ENCODE data around the gene NSMF. TPM values are rescaled to one million over a fixed set of nuclear protein-coding genes. Genes with fewer than 3 reads are reported as not detected.

The NSMF gene
- total RNA-seq, 1 donor, result 23.7 TPM

DNA sequence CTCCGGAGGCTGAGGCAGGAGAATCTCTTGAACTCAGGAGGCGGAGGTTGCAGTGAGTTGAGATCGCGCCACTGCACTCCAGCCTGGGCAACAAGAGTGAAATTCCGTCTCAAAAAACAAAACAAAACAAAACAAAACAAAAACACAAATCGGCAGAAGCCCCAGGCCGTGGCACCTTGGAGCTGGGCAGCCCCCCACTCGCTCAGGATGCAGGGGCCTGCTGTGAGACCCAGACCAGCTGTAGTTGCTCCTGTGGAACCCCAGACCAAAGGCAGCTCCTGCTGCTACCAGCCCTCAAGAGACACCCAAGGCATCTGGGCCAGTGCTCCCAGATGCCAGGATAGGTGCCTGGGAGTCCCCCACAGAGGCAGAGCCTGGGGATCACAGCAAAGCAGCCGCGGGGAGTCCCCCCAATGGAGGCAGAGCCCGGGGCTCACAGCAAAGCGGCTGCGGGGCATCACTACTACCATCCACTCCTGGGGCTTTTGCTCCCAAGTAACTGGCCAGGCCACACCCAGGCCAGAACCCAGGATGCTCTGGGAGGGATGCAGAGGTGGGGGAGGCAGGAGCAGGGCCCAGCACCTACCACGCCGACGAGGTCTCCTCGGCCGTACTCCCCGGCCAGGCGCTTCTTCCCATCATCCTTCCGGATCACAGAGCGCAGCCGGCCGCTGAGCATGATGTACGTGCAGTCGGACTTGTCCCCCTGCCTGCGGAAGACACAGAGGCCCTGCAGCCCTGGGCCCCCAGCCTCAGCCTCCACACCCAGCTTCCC lies 37.7 kb upstream of the NSMF start:
- no peak overlapping the region for H3K4me3 ChIP-seq (ENCODE audit: low read length)

DNA sequence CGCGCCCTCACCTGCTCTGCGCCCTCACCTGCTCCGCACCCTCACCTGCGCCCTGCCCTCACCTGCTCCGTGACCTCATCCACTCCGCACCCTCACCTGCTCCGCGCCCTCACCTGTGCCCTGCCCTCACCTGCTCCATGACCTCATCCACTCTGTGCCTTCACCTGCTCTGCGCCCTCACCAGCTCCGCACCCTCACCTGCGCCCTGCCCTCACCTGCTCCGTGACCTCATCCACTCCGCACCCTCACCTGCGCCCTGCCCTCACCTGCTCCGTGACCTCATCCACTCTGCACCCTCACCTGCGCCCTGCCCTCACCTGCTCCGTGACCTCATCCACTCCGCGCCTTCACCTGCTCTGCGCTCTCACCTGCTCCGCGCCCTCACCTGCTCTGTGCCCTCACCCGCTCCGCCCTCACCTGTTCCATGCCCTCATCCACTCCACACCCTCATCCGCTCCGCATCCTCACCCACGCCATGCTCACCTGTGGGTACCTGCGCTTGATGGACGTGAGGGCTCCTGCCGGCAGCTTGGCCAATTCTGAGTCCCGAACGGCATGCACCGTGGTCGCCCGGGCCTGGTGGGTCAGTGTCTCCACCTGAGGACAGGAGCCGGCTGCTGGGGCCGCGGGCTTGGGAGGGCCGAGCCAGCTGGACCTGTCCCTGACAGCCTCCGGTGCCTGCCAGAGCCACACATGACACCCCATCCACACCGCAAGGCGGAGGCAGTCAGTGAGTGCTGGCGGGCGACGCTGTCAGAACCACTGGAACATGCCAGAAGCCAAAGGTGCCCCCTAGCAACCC lies 35.6 kb upstream of the NSMF start:
- H3K4me3 ChIP-seq (ENCODE audit: low read length), result no peak overlapping the region
- no peaks in the 10 kb centered on the region for H3K27me3 ChIP-seq (ENCODE audit: insufficient read depth, low read length)
- H3K4me1 ChIP-seq (ENCODE audit: insufficient read depth, low read length), result peaks cover 13% of the 10 kb centered on the region
- no peaks in the 10 kb centered on the region for H3K9me3 ChIP-seq (ENCODE audit: low read depth, low read length)

More for the DNA sequence above, 37.7 kb upstream of the NSMF start:
- Histone ChIP-seq H3K9me3 (ENCODE audit: low read depth, low read length) (no peaks in the 10 kb centered on the region), H3K27me3 (ENCODE audit: insufficient read depth, low read length) (no peaks in the 10 kb centered on the region), H3K4me1 (ENCODE audit: insufficient read depth, low read length) (peaks cover 13% of the 10 kb centered on the region)

DNA sequence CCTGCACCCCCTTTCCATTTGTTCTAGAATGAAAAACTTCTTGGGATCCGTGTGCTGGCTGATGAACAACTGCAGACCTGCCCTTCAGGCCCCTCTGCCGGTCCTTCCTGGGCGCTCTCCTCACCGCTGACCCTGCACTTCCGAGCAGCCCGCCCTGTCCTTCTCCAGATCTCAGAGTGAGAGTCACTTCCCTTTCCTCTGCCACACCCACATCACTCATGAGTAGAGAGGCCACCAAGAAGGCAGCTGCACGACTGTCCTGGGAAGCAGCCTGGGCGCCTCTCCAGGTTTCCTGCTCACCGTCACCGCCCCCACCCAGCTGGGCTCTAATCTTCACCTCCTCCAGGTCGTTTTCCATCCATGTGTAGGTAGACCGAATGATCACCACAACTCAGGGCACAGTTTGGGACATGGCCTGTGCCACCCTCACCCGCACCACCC lies 35.0 kb upstream of the NSMF start:
- Histone ChIP-seq H3K9me3 (ENCODE audit: low read depth, low read length) (no peaks in the 10 kb centered on the region), H3K4me1 (ENCODE audit: insufficient read depth, low read length) (peaks cover 13% of the 10 kb centered on the region), H3K27me3 (ENCODE audit: insufficient read depth, low read length) (no peaks in the 10 kb centered on the region), H3K4me3 (ENCODE audit: low read length) (no peak overlapping the region)

DNA sequence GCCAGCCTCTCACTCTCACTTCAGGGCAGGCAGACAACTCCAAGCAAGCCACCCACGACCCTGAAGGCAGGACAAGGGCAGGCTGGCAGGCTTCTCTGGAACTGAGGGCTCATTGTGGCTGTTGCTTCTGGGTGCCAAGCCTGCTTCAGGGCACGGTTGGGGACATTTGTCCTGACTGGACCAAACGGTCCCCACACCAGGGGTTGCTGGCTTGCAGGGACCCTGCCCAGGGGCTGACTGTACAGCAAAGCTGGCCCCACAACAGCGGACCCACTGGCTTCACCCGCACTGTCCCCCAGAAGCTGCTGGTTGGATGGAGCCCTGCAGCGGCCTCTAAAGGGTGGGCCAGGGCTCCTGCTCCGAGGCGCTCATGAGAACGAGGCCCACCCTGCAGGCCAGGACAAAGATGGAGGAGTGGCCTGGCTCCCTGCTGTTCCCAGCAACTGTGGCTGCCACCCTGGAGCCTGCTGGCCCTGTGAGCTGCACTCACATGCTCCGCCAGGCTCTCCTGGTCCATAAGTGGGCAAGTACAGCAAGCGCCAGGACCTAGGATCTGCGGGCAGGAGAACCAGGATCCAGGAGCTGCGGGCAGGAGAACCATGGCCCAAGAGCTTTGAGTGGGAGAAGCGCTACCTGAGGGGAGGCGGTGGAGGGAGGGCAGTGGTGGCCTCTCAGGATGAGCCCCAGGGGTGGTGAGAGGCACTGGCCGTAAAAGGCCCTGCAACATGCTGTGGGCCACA lies 34.4 kb upstream of the NSMF start:
- no peak overlapping the region for H3K4me3 ChIP-seq (ENCODE audit: low read length)
- peaks cover 13% of the 10 kb centered on the region for H3K4me1 ChIP-seq (ENCODE audit: insufficient read depth, low read length)
- H3K27me3 ChIP-seq (ENCODE audit: insufficient read depth, low read length), result no peaks in the 10 kb centered on the region
- H3K9me3 ChIP-seq (ENCODE audit: low read depth, low read length), result no peaks in the 10 kb centered on the region

DNA sequence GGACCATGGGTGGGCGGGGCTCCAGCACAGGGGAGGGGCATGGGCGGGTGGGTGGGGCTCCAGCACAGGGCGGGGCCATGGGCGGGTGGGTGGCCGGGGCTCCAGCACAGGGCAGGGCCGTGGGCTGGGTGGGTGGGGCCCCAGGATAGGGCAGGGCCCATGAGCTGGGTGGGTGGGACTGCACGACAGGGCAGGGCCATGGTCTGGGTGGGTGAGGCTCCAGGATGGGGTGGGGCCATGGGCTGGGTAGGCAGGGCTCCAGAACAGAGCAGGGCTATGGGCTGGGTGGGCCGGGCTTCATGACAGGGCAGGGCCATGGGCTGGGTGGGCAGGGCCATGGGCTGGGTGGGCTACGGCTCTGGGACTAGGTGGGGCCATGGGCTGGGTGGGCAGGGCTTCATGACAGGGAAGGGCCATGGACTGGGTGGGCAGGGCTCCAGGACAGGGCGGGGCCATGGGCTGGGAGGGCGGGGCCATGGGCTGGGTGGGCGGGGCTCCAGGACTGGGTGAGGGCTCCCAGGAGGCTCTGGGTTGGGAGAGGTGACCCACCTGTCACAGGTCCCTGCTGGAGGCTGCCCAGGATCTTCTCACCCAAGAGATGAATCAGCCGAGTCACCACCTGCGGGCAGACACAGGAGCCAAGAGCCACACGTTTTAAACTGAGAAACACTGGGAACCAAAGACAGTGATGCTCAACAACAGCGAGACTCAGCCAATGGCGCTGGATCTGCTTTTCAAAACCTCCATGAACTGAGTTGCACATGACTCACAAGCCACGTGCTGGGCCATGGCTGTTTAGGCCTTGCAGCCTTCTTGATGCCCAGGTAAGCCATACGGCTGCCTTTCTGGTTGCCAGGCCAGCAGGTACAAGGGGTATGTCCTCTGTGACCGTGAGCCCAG lies 33.6 kb upstream of the NSMF start:
- no peak overlapping the region for H3K4me3 ChIP-seq (ENCODE audit: low read length)
- no peaks in the 10 kb centered on the region for H3K9me3 ChIP-seq (ENCODE audit: low read depth, low read length)
- peaks cover 13% of the 10 kb centered on the region for H3K4me1 ChIP-seq (ENCODE audit: insufficient read depth, low read length)
- no peaks in the 10 kb centered on the region for H3K27me3 ChIP-seq (ENCODE audit: insufficient read depth, low read length)

DNA sequence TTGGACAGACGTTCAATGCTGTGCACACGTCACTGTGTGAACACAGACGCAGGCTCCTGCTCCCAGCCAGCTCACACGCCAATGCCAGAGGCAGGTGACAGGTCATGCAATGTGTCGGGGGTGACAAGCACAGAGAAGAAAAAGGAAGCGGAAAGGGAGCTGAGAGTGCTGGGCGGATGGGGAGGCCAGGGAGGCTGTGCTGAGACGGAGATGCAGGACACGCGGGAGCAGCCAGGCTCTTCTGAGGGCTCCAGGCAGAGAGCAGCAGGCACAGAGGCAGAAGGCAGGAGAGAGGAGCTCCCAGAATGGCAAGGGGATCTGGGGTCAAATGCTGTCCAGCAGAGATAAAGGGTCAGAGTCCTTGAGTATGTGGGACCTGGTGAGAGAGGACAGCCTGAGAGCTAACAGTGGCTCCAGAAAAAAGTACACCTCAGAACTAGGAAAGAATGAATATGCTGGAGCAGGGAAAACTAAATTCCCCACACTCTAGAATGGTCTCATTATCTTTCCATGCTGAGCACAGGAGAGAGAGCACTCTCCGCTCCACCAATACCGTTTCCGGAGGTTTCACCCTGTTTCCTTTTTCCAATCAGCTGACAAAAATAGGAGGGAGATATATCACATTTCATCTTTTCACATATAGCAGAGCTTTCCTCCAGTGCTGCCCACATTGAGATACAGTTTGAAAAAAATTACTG lies 32.8 kb upstream of the NSMF start:
- no peak overlapping the region for H3K4me3 ChIP-seq (ENCODE audit: low read length)
- no peaks in the 10 kb centered on the region for H3K27me3 ChIP-seq (ENCODE audit: insufficient read depth, low read length)
- H3K9me3 ChIP-seq (ENCODE audit: low read depth, low read length), result no peaks in the 10 kb centered on the region
- H3K4me1 ChIP-seq (ENCODE audit: insufficient read depth, low read length), result peaks cover 13% of the 10 kb centered on the region

DNA sequence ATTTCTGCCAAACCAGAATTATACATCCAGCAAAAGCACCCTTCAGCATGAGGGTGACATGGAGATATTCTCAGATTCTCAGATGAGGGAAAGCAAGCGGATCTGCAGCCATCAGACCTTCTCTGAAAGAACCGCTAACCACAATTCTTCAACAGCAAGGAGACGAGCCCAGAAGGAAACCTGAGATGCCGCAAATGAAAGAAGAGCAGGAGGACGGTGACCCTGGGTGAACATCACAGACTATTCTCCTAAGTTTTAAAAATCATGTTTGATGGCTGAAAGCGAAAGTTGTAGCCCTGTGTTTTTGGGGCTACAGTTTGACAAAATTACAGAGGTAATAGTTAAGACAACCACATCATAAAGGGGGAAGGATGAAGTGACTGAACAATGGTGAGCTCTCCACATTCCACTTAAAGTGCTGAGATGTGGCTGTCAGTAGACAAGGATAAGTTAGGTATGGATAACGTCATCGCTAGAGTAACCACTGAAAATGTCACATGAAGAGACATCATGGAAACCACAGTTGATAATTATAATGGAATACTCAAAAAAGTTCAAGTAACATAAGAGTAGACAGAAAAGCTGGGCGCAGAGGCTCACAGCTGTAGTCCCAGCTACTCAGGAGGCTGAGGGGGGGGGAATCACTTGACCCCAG lies 31.5 kb upstream of the NSMF start:
- H3K9me3 ChIP-seq (ENCODE audit: low read depth, low read length), result no peaks in the 10 kb centered on the region
- H3K27me3 ChIP-seq (ENCODE audit: insufficient read depth, low read length), result no peaks in the 10 kb centered on the region
- H3K4me1 ChIP-seq (ENCODE audit: insufficient read depth, low read length), result peaks cover 13% of the 10 kb centered on the region
- H3K4me3 ChIP-seq (ENCODE audit: low read length), result no peak overlapping the region

DNA sequence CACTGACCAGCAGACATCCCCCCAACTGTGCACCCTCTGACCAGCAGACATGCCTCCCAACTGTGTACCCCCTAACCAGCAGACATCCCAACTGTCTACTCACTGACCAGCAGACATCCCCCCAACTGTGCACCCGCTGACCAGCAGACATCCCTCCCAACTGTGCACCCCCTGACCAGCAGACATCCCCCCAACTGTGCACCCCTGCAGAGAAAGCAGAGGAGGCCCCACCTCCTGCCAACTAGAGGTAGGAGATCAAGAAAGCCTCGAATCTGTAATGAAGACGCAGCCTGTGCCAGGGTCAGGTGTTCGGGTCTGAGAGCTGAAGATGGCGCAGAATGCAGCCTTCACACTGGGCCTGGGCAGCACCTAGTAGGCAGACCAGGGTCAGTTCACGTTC lies 29.8 kb upstream of the NSMF start:
- Histone ChIP-seq H3K4me1 (ENCODE audit: insufficient read depth, low read length) (peaks cover 6% of the 10 kb centered on the region), H3K4me3 (ENCODE audit: low read length) (no peak overlapping the region), H3K9me3 (ENCODE audit: low read depth, low read length) (no peaks in the 10 kb centered on the region), H3K27me3 (ENCODE audit: insufficient read depth, low read length) (no peaks in the 10 kb centered on the region)

DNA sequence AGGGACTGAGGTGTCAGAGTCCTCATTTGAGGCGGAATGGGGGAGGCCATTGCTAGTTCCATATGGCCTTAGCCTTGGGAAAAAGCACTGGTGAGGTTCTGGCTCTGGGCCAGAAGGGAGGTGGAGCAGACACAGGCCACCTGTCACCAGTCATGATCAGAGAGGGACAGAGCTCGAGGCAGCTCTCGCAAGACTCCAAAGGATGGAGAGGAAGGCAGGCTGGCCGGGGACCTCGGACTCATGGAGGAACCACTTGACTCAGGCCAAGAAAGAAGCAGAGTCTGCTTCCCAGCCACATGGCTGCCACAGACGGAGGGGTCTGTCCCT lies 29.2 kb upstream of the NSMF start:
- H3K4me1 ChIP-seq (ENCODE audit: insufficient read depth, low read length), result no peaks in the 10 kb centered on the region
- no peaks in the 10 kb centered on the region for H3K27me3 ChIP-seq (ENCODE audit: insufficient read depth, low read length)
- H3K9me3 ChIP-seq (ENCODE audit: low read depth, low read length), result no peaks in the 10 kb centered on the region
- no peak overlapping the region for H3K4me3 ChIP-seq (ENCODE audit: low read length)

DNA sequence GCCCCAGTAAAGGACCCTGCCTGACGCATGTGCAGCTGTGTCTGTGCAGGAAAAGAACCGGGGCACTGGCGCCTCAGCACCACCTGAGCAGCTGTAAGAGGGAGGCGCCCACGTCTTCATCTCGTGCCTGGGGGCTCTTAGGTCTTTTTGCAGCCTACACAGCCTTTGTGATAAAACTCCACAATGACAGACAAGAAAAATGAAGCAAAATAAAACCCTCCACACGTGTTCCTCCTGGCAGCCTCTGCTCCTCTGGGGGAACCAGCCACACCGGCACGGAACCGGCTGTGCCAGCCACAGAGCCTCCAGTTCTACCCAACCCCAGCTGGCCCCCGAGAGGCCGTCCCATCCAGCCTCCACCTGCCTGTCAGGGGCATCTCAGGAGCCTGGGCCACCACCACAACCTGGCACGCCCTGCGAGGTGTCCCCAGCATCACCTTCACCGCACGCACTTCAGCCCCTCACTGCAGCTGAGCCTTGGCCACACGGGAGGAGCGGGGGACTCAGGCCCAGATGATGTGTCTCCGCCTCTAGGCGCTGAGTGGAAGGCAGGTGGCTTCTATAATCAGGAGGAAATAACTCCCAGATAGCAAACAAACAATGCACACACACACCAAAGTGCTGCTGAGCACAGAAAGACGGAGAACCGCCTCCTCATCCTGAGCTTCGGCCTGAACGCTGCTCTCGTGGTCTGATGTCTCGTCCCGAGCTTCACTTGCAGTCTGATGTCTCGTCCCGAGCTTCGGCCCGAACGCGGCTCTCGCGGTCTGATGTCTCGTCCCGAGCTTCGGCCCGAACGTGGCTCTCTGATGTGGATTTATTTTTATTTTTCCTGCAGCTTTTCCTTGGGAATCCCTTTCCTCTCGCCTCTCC lies 28.6 kb upstream of the NSMF start:
- Histone ChIP-seq H3K4me3 (ENCODE audit: low read length) (no peak overlapping the region), H3K27me3 (ENCODE audit: insufficient read depth, low read length) (no peaks in the 10 kb centered on the region), H3K9me3 (ENCODE audit: low read depth, low read length) (no peaks in the 10 kb centered on the region), H3K4me1 (ENCODE audit: insufficient read depth, low read length) (peaks cover under 1% of the 10 kb centered on the region)

DNA sequence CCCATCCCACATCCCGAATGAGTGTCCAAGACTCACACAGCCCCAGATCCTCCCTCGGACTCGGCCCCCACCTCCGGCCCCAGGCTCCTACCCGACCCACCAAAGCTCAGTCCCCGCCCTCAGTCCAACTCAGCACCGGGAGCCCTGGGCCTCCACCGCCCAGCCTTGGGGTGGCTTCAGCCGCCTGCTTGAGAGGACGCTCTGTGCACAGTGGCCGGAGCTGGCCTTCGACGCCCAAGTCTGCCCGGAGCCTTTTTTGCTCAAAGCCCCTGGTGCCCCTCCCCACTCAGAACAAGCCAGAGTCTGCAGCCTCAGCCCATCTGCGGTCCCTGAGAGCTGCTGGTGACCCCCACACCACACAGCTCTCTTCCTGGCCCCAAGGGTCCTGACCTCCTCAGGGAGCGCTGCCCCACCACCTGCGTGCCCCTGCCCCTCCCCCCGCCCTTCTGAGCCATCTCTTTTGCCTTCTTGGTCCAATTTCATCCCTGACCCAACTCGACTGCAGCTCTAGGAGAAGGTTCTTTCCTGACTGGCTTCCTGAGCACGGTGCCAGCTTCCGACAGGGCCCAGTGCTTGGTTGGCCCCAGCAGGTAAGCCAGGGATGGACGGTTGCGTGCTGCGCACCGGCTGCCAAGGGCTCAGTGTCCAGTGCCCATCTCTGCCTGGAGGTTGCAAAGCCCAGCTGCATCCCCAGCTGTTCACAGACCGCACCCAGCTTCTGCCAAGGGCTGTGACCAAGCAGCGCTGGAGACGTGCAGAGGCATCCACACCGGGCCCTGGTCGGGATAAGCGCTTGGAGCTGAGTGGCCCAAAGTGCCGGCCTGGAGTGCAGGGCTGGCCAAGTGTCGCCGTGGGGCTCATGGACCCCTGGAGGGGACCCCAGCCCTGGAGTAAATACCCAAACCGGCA lies 27.7 kb upstream of the NSMF start:
- peaks cover 8% of the 10 kb centered on the region for H3K4me1 ChIP-seq (ENCODE audit: insufficient read depth, low read length)
- no peak overlapping the region for H3K4me3 ChIP-seq (ENCODE audit: low read length)
- H3K27me3 ChIP-seq (ENCODE audit: insufficient read depth, low read length), result no peaks in the 10 kb centered on the region
- H3K9me3 ChIP-seq (ENCODE audit: low read depth, low read length), result no peaks in the 10 kb centered on the region

DNA sequence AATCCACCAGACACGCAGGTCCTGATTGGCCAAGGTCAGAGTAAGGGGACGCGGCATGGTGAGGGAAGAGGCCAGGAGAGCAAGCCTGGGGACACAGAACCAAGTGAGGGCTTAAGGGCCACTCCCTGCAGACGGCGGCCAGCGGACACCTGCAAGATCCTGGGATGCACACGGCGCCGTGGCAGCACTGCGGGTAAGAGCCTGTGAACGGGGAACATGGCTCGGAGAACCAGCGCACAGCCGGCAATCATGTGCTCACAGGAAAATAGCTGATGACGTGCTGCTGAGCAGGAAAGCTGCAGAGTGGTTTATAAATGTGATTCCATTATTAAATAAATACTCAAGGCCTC lies 27.0 kb upstream of the NSMF start:
- no peaks in the 10 kb centered on the region for H3K27me3 ChIP-seq (ENCODE audit: insufficient read depth, low read length)
- no peaks in the 10 kb centered on the region for H3K9me3 ChIP-seq (ENCODE audit: low read depth, low read length)
- H3K4me3 ChIP-seq (ENCODE audit: low read length), result no peak overlapping the region
- peaks cover 8% of the 10 kb centered on the region for H3K4me1 ChIP-seq (ENCODE audit: insufficient read depth, low read length)

Data from mononuclear cell (primary cell).